Activated CD4-positive, alpha-beta T cell treated with anti-CD3 and anti-CD28 coated beads, Interleukin-2, amount 50 U/mL, for 16 hours (primary cell): ENCODE measurements around the gene STK10.
A peak's percentile ranks its signal among the peaks of the same experiment; 100 is the strongest.
"Not testable (repeated sequence)": the region's sequence is repeated elsewhere in the genome, so short reads cannot be mapped to it uniquely, and the experiment has no call there.

Experiments used
- DNase-seq: peaks from one replicate; pipeline ENCODE4 v3.0.0-alpha.2; 2020

Gene STK10

GRCh38 chr5:172188033-172188892 lies at the start of gene STK10:
Gene STK10 (minus strand): TSS chr5:172188224. CDS start chr5:172188042, 182 bp downstream.
- peak; percentile 93 for DNase-seq

DNA sequence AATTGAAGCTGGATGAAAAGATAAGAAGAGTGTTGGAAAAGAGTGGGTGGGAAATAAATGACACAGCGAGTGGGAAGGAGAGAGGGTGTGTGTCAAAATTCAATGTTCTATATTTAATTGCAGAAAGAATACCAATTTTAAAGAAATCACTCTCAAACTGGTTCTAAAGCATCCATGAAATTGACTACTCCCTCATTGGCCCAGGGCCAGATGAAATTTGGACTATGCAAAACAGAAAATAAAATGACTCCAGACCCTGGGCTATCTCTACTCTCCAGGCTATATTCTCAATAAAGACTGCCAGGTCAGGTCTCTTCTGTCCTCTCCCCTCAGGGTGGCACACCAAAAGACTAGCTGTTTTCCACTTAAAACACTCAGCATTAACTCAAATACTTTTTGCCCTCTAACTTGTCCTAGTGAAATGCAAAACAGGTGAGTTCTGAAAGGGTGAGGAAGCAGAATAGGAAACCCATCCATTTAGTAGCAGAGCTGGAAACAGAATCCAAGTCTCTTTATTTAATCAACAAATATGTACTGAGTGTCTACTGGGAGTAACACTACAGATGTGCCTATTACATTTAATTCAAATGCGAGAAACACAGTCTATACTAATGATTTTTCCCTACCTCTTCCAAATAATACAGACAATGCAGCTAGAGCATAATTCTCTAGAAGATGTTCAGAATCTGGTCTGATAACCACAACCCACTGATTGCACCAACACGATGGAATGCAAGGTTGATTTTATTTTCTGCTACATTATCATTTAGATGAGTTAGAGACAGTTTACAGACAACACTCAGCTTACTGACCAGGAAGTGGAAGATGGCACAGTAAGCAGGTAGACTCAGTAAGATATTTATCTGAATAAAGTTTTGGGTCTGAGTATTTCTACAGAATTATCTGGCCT lies 48.1 kb upstream of the STK10 start:
- no peak for DNase-seq

GRCh38 chr5:172235132-172235780 lies 47.2 kb upstream of the STK10 start:
- DNase-seq: no peak

GRCh38 chr5:172234031-172234430 lies 46.0 kb upstream of the STK10 start:
- DNase-seq: no peak

DNA sequence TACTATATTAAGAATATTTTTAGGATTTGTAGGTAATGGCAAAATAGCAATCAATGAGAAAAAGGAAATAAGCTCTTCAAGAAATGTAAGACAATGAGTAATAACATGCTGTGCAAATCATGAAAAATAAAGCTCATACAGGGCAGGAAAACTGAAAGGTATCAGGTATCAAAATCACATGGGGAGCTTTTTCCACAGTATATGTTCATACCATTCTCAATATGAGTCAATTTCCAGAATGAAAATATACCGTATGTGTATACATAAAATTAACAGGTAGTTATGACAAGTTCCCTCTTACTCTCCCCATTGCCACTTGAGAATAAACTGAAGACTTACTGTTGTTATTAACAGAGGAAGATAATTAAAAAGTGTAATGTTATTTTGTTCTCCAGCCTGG lies 41.9 kb upstream of the STK10 start:
- DNase-seq: peak; percentile 66

DNA sequence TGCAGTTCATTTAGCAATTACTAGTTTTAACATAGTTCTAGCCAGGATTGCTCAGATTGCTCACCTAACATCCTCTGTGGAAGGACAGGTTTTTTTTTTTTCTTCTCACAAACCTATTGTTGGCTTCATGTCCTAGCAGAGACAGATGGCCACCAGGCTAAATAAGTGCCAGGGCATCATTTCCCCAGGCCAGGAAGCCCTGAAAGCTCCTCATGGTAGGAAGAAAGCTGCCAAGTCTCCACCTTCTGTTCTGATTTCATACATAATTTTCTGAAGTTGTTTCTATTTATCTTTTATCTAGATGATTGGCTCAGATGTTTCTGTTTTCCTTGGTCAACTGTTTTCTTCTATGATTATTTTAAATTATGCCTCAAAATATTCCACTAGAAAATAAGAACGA lies 37.0 kb upstream of the STK10 start:
- DNase-seq: no peak

GRCh38 chr5:172223901-172224873 lies 36.2 kb upstream of the STK10 start:
- peak; percentile 83 for DNase-seq

DNA sequence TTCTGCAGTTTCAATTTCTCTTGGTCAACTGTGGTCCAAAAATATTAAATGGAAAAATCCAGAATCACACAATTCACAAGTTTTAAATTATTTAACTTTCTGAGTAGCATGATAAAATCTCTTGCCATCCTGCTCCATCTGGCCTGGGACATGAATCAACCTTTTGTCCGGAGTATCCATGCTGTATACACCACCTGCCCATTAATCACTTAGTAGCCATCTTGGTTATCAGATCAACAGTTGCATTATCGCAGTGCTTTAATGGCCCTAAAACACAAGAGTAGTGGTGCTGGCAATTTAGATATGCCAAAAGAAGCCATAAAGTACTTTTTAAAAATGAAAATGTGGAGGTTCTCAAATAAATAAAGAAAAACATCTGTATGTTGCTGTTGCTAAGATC lies 31.3 kb upstream of the STK10 start:
- DNase-seq: no peak

GRCh38 chr5:172216345-172216744 lies 28.3 kb upstream of the STK10 start:
- no peak for DNase-seq

- DNase-seq: no peak
These were observed 25.1 kb upstream of the STK10 start for GRCh38 chr5:172213126-172213525.

DNA sequence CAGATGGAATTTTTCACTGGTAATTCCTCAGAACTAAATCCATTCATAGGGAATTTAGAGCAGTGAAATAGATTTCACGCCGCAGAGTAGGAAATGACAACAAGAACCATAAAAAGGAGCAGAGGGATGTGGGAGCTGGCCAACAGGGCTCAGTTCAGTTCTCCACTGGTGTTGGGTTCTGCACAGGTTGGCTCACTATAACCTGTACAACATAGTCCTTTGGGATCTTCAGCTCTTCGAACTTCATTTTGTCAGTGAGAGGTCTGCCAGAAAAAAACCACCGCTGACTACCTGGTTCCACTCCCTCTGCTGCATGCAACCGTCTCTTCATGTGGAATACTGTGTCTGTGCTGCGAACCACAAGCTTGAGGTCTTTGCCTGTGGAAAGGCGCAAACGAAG lies 23.7 kb upstream of the STK10 start:
- DNase-seq: no peak

DNA sequence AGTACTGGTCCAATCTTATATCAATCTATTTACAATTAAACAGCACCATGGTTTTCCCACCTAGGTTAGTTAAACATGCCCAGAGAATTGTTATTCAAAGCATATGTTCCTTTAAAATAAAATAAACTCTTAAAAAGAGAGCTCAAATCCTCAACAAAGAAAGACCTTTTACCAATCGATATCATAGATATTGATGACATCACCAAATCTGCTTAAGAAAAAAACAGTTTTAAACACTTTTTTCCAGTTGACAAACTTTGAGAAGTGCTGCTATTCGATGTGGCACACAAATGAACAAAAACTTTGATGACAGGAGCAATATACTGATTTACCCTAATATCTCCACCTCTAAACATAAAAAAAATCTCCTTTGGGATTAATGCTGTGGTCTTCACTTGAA lies 21.7 kb upstream of the STK10 start:
- DNase-seq: no peak

GRCh38 chr5:172207511-172207910 lies 19.5 kb upstream of the STK10 start:
- no peak for DNase-seq

GRCh38 chr5:172205984-172206383 lies 18.0 kb upstream of the STK10 start:
- DNase-seq: not testable (repeated sequence)

GRCh38 chr5:172200476-172200875 lies 12.5 kb upstream of the STK10 start:
- DNase-seq: no peak

DNA sequence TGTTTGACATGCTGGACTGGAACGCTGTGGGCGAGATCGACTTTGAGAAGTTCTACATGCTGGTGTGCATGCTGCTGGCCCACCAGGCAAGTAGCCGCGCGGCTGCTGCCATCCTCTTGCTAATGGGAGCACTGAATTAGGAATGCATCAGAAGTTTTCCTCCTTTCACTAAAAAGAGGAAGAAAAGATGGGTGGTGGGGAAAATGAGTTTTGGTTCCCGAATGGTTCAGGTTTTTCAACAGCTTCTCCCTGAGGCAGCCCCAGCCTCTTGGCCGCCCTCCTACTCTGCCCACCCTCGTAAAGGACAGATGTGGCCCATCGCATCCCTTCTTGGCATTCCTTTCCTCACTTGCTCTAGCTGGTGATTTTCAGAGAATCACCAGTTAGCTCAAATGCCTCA lies 11.4 kb upstream of the STK10 start:
- no peak for DNase-seq

DNA sequence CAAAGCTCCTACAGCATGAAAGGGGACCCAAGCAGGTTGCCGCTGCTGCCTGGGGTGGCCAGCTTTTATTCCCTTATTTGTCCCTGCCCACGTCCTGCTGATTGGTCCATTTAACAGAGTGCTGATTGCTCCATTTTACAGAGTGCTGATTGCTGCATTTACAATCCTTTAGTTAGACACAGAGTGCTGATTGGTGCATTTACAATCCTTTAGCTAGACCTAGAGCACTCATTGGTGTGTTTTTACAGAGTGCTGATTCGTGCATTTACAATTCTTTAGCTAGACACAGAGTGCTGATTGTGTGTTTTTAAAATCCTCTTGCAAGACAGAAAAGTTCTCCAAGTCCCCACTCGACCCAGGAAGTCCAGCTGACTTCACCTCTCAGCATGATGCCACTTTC lies 9.8 kb upstream of the STK10 start:
- DNase-seq: not testable (repeated sequence)

- DNase-seq: no peak
These were observed 7.2 kb upstream of the STK10 start for GRCh38 chr5:172194985-172195774.

DNA sequence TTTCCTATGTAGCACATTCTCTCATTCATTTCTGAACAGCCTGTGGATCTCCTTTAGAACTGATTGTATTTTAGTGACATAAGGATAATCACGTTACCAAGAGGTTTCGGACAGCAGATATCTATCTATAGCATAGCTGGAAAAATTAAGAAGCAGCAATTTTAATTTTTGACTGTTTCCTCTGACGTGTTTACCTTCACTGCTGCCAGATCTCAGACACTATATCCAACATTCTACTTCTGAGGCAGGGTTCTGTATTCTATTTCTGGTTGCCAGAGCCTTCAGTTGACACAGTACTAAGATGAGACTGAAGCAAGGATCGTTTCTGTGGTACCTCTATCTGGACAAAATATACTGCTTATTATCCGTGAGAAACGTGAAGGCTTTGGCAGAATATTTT lies 5.8 kb upstream of the STK10 start, which contains the start of gene EFCAB9:
EFCAB9 (plus strand) TSS at position 301 of the 400 bp plus-strand sequence; CDS start at position 302, 1 bp downstream.
- DNase-seq: no peak

DNA sequence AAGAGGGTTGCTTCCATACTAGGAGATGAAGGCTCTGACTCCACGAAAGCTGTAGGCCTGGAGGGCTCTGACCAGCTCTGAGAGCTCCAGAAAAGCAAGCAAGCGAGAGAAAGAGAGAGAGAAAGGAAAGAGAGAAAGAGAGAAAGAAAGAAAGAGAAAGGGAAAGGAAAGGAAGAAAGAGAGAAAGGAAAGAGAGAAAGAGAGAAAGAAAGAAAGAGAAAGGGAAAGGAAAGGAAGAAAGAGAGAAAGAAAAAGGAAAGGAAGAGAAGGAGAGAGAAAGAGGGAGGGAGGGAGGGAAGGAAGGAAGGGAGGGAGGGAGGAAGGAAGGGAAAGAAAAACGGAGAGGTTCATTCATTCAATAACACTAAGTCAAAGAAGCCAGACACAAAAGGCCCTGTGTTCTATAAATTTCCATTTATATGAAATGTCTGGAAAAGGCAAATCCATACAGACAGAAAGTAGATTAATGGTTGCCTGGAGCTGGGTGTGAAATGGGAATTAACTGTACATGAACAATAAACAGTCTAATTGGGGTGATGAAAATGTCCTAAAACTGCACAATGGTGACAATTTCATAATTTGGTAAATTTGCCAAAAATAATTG lies 1.8 kb upstream of the STK10 start:
- DNase-seq: no peak
